ENCODE measurements around the gene BRPF3. TPM values are rescaled to one million over a fixed set of nuclear protein-coding genes. Genes with fewer than 3 reads are reported as not detected.
"Not testable (repeated sequence)": the region's sequence is repeated elsewhere in the genome, so short reads cannot be mapped to it uniquely, and the experiment has no call there.

BRPF3 gene
- total RNA-seq, 1 donor from 2014 or later, result 26.1 TPM

DNA sequence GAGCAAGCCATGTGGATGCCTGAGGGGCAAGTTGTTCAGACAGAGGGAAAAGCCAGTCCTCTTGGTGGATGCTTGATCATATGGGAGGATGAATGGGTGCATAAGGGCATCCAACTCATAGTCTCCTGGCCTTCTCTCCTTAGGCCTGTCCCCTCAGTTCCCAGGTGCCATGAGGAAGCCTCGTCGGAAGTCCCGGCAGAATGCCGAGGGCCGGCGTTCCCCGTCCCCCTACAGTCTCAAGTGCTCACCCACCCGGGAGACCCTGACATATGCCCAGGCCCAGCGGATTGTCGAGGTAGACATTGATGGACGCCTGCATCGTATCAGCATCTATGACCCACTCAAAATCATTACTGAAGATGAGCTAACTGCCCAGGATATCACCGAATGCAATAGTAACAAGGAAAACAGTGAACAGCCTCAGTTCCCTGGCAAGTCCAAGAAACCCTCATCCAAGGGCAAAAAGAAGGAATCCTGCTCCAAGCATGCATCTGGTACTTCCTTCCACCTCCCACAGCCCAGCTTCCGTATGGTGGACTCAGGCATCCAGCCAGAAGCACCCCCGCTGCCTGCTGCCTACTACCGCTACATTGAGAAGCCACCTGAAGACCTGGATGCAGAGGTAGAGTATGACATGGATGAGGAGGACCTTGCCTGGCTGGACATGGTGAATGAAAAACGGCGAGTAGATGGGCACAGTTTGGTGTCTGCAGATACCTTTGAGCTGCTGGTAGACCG, 3.8 kb downstream of the BRPF3 start:
- DNase-seq (ENCODE audit: low spot score), result no peak

DNA sequence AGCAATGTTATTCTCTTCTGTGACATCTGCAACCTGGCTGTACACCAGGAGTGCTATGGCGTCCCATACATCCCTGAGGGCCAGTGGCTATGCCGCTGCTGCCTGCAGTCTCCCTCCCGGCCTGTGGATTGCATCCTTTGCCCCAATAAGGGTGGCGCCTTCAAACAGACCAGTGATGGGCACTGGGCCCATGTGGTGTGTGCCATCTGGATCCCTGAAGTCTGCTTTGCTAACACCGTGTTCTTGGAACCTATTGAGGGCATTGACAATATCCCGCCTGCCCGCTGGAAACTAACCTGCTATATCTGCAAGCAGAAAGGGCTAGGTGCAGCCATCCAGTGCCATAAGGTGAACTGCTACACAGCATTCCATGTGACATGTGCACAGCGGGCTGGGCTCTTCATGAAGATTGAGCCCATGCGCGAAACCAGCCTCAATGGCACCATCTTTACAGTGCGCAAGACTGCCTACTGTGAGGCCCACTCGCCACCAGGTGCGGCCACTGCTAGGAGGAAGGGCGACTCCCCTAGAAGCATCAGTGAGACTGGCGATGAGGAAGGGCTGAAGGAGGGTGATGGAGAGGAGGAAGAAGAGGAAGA, 4.6 kb downstream of the BRPF3 start:
- no peak for DNase-seq (ENCODE audit: low spot score)

DNA sequence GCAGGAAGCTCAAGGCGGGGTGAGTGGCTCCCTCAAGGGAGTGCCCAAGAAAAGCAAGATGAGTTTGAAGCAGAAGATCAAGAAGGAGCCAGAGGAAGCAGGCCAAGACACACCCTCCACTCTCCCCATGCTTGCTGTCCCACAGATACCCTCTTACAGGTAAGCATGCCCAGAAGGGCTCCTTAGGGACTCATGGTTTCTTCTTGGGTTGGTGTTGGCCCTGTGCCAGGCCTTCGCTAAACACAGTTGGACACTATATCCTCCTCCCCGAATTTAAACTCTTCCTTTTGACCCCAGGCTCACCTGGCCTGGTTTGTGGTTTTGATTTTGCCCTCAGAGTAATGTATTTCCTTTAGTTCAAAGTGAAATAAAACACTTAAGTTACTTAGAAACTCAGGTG, 5.1 kb downstream of the BRPF3 start:
- DNase-seq (ENCODE audit: low spot score), result no peak

DNA sequence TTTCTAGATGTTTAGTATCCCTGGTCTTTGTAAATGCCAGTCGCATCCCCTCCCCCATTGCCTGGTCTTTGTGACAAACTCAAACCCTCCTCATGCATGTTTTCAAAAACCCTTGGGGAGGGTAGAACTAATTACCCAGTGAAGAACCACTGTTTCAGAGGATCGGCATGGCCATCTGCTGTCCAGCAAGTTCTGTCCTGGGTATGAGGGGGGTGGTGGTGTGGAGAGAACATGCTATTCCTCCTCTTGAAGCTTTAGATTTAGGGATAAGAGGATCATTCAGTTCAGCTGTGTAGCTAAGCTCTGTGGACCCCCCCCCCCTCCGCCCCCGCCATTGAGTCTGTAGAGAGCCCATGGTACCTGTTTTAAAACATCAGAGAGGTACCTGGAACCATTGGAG, 5.6 kb downstream of the BRPF3 start:
- DNase-seq (ENCODE audit: low spot score), result no peak

DNA sequence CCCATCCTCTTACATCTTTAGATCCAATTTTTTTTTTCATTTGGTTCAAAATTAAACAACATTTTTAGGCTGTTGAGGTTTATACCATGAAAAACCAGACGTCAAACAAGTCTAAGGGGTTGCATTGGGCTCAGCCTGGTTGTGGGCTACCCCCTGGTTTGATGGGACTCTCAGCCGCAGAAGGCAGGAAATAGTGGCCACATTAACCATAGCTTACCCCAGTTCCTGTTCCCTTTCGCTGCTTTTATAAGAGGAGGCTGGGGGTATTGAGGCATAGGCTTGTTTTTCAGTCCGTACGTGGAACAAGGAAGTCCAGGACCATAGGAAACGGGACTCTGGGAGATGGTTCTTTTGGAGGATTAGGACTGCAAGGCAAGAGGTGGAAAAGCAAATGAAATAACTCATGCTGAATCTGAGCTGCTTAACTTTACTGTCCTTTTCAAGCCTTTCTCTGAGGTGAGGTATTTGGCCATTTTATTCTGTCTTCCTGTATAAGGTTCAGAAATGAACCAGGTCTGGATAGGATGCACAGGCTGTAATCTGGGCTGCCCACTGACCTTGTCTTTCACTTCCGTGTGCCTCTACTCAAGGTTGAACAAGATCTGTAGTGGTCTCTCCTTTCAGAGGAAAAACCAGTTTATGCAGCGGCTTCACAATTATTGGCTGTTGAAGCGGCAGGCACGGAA, 7.7 kb downstream of the BRPF3 start:
- no peak for DNase-seq (ENCODE audit: low spot score)

DNA sequence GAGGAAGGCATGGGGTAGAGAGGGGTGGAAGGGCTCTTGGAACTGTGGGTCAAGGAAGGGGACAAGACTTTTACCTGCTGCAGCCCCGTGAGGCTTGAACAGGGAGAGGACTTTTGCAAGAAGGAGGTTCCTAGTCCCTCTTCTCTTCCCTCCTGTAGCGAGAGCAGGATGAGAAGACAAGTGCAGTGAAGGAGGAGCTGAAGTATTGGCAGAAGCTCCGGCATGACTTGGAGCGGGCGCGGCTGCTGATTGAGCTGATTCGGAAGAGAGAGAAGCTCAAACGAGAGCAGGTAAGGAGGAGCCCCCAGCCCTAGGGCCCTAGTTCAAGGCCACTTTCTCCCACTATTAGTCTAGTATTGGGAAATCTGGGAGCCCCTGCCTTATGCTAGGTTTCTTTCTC, 10.6 kb downstream of the BRPF3 start:
- no peak for DNase-seq (ENCODE audit: low spot score)

DNA sequence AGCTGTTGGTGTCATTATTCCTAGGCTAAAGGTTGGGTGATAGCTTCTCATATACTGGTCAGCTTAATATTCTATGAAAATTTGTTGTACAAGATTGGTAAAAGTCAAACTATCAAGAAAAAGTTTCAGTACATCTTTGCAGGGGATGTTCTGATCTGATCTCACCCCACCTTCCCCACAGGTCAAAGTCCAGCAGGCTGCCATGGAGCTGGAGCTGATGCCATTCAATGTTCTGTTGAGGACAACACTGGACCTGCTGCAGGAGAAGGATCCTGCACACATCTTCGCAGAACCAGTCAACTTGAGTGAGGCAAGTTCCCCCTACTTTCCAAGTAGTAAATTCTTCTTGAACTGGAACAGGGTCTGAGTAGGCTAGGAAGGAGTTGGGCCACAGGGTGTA, 13.1 kb downstream of the BRPF3 start:
- no peak for DNase-seq (ENCODE audit: low spot score)

DNA sequence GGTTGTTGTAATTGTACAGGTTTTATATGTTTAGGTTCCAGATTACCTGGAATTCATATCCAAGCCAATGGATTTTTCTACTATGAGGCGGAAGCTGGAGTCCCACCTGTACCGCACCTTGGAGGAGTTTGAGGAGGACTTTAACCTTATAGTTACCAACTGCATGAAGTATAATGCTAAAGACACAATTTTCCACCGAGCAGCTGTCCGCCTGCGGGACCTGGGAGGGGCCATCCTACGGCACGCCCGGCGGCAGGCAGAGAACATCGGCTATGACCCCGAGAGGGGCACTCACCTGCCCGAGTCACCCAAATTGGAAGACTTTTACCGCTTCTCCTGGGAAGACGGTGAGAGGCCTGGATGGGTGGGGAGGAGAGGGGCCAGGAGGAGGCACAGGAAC, 13.6 kb downstream of the BRPF3 start:
- DNase-seq (ENCODE audit: low spot score), result no peak

DNA sequence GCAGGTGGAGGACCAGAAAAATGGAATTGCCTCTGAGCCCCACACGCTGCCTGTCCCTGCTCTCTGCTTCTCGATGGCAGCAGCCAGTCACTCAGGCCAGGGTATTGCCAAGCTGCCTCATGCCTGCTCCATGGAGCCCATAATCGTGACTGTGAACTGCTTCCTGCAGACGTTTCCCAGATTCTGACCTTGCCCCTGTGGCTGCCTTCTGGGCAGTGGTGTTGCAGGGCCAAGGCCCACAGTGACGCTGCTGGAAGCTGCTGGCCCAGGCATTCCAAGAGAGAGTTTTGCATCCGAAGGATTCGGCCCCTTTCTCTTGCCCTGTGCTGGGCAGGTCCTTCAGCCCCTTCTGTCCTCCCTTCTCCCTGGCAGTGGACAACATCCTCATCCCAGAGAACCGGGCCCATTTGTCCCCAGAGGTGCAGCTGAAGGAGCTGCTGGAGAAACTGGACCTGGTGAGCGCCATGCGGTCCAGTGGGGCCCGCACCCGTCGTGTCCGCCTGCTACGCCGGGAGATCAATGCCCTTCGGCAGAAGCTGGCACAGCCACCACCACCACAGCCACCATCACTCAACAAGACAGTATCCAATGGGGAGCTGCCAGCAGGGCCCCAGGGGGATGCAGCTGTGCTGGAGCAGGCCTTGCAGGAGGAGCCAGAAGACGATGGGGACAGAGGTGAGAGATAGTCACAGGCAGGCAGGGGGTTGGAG, 14.5 kb downstream of the BRPF3 start:
- no peak for DNase-seq (ENCODE audit: low spot score)

DNA sequence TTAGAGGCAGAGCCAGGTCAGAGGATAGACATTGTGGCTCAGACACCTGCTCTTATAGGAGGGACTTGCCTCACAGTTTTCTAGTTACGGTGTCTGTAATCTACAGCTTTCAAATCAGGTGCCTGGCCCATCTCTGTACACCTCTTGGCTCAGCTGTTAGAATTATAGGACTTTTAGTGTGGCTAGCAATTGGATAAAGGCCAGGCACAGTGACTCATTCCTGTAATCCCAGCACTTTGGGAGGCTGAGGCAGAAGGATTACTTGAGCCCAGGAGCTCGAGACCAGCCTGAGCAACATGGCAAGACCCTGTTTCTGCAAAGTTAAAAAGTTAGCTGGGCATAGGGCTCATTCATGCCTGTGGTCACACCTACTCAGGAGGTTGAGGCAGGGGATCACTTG, 20.0 kb downstream of the BRPF3 start:
- no peak for DNase-seq (ENCODE audit: low spot score)

DNA sequence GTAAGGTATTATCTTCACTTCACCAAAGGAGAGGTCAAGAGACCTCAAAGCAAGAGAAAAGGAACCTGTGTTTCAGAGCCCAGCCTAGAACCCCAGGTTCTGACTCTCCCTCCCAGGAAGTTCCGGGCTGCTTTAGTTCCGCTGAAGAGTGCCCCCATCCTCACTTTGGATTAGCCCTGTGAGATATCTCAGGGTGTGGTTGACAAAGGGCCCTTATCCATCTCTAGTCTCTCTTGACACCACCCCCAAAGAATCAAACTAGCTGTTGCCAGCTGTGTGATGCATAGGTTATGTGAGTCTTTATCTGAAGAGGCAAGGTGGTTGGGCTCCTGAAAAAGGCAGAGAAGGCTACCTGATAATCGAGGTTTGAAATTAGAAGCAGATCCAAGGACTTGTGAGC, 20.6 kb downstream of the BRPF3 start:
- no peak for DNase-seq (ENCODE audit: low spot score)

DNA sequence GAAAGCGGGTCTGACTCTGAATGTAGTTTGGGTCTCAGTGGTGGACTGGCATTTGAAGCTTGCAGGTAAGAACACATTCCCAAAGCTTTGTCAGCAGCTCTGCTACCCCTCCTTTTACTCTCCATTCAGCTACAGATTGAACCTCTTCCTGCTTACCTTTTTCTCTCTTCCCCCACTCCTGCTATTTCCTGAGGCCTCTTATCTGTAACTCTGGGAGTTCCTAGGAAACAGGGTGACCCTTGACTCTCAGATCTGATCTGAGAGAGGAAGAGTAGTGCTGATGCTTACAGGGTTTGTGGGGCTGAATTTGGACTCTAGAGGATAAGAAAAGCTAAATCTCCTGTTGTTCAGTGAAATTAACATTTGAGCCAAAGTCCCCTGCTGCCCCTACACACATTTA, 21.4 kb downstream of the BRPF3 start:
- no peak for DNase-seq (ENCODE audit: low spot score)

DNA sequence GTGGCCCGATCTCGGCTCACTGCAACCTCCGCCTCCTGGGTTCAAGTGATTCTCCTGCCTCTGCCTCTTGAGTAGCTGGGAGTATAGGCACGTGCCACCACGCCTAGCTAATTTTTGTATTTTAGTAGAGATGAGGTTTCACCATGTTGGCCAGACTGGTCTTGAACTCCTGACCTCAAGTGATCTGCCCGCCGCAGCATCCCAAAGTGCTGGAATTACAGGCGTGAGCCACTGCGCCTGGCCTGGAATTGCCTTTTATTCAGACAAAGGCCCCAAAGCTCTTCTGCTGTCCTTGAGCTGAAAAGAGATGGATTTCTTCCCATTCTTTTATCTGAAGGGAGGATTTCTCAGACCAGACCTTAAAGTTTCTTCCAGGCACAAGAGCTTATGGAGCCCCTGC, 22.0 kb downstream of the BRPF3 start:
- DNase-seq (ENCODE audit: low spot score), result not testable (repeated sequence)

DNA sequence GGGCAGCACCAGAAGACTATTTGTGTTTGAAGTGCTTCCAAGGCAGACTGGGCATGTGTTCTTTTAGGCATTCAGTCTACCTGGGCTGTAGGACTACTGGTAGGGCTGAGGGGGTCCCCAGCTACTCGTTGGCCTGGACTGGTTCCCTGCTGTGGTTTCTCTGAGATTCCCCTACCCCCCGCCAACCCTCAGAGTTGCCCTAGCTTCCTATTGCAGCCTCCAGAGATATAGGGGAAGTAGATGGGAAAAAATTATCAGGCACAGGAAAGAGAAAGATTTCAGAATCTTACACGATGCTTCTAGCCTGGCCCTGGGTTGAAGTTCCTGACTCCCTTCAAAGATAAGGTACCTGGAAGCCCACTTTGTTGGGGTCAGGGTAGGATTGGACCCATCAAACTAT, 22.5 kb downstream of the BRPF3 start:
- no peak for DNase-seq (ENCODE audit: low spot score)

DNA sequence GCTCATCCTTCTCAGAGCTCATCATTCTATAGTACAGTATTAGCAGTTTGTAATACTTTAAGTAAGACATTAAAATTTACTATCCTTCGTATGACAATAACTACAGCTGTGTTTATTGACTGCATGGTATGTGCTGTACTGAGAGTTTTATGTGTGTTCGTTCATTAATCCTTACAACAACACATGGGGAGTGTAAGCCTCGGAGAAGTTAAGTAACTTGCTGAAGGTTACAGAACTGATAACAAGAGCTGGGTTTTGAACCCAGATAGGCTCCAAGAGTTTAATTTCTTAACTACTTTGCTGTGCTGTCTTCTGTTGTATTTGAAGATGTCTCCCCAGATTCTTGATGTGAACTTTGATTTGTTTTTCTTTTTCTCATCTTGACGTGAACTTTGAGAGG, 23.7 kb downstream of the BRPF3 start:
- DNase-seq (ENCODE audit: low spot score), result no peak

DNA sequence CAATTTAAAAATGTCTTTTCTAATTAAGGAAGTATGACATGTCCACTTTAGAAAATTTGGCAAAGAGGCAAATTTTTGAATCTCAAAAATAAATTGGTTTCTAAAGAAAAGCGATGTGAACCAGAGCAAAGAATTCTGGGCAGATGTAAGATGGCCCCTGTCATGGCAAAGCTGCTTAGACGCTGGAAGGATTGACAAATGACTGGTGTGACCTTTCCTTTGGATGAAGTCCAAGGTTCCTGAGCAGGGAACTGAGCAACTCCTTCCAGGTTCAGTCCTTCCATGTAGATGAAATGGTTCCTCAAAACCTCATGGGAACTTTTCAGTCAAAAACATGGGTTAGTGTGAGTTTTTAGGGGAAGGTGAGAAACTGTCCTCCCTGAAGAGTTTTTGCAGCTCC, 25.1 kb downstream of the BRPF3 start:
- no peak for DNase-seq (ENCODE audit: low spot score)

DNA sequence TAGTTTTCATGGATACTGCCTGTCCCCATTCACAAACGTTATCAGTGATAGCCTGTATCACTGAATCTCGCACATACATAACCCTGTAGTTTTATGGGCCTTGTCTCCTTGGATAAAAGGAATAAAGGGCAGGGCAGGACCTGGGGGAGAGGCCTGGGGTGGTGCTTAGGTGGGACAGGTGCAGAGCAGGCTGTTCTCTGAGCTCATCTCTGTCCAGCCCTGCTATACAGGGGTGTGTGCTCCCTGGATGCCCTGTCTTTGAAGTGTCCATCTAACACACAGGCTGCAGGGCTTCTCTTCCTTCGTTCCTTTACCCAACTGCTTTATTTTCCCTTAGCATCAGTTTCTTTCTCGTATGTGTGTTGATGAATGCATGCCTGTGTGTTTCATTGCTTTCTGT, 26.4 kb downstream of the BRPF3 start:
- no peak for DNase-seq (ENCODE audit: low spot score)

DNA sequence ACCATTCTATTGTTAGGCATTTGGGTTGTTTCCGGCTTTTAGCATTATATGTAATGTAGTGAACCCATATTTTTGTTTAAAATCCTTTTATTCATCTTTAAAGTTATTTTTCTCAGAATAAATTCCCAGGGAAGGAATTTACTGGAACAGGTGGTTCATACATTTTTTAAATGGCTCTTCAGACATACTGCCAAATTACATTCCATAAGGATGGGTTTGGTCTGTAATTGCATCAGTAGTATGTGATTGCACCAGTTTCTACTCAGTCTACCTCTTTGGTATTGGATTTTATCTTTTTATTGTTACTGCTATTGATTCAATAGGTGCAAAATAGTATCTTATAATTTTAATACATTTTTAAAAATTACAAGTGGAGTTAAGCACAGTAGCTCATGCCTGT, 27.2 kb downstream of the BRPF3 start:
- no peak for DNase-seq (ENCODE audit: low spot score)

DNA sequence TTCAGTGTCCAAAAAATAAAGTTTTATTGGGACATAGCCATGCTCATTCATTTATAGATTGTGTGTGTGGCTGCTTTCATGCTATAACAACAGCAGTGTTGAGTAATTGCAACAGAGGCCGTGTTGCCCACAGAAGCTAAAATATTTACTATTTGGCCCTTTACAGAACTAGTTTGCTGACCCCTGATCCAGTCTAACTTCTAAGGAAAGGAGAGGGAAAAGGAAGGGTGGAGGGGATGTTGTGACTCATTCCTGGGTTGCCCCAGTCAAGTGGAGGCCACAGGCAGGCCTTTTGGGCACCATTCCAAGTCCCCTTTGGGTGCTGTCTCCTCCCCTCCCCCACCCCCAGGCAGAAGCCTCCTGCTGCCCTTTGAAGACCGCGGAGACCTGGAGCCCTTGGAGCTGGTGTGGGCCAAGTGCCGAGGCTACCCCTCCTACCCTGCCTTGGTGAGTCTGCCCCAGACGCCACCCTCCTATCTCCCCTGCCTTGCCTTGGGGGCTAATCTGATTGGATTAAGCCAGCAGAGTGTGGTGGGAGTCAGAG, 28.4 kb downstream of the BRPF3 start:
- no peak for DNase-seq (ENCODE audit: low spot score)

DNA sequence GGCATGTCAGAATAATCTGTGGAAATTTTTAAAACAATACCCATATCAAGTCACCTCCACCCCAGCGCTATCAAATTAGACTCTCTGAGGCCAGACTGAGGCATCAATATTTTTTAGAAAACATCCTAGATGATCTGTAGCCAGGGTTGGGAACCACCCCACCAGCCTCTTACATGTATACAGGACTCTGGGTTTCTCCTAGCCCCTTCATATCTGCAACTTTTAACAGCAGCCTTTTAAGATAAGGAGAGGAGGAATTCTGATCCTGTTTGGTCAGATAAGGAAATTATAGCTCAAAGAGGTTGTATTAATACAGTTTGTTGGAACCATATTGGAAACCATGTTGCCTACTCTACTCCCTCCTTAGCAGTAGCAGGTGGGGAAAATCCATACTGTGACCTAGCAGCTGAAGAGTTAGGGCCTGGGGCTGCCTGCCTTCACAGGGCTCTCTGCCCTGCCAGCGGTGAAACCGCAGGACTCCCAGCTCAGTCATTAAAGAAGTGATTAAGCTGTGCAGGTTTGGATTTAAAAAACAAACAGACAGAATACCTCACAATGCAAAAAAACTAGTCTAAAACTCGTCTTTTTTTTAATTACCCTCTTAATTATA, 30.0 kb downstream of the BRPF3 start:
- DNase-seq (ENCODE audit: low spot score), result no peak

Measured in mesenteric fat pad (tissue), 1 donor.